ENCODE measurements around the gene FAM81B. TPM values are rescaled to one million over a fixed set of nuclear protein-coding genes. Genes with fewer than 3 reads are reported as not detected.

FAM81B gene
- total RNA-seq, 2 donors from 2014 or later, result 1.3 TPM; not detected in 1

- intact Hi-C loops (cut with DNase I), result no loop called here
- H3K27me3 ChIP-seq, result no peaks in the 10 kb centered on the region
- no peaks in the 10 kb centered on the region for H3K9me3 ChIP-seq
- WGBS, 2 donors, result 83 to 87% methylated on average over 1 of the region's 1 CpG
- no peak overlapping the region for H3K27ac ChIP-seq
- no peak for DNase-seq
- H3K4me1 ChIP-seq, result no peaks in the 10 kb centered on the region
- ATAC-seq, result no peak
- no peak overlapping the region for H3K4me3 ChIP-seq
- no peaks in the 10 kb centered on the region for H3K36me3 ChIP-seq (replicated peaks in 1 of 2; ENCODE audit: insufficient read depth in 1 of 2, low read depth in 2 of 2)
- no peak for TF ChIP-seq POLR2A (IDR thresholded peaks at IDR 0.05)
- TF ChIP-seq, protein P1, sequence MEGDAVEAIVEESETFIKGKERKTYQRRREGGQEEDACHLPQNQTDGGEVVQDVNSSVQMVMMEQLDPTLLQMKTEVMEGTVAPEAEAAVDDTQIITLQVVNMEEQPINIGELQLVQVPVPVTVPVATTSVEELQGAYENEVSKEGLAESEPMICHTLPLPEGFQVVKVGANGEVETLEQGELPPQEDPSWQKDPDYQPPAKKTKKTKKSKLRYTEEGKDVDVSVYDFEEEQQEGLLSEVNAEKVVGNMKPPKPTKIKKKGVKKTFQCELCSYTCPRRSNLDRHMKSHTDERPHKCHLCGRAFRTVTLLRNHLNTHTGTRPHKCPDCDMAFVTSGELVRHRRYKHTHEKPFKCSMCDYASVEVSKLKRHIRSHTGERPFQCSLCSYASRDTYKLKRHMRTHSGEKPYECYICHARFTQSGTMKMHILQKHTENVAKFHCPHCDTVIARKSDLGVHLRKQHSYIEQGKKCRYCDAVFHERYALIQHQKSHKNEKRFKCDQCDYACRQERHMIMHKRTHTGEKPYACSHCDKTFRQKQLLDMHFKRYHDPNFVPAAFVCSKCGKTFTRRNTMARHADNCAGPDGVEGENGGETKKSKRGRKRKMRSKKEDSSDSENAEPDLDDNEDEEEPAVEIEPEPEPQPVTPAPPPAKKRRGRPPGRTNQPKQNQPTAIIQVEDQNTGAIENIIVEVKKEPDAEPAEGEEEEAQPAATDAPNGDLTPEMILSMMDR (IDR thresholded peaks at IDR 0.05), result no peak
Observed at GRCh38 chr5:95424526-95424925, 33.4 kb downstream of the FAM81B start.

GRCh38 chr5:95426227-95426626 lies 35.1 kb downstream of the FAM81B start:
- Histone ChIP-seq H3K4me3 (no peak overlapping the region), H3K36me3 (replicated peaks in 1 of 2; ENCODE audit: insufficient read depth in 1 of 2, low read depth in 2 of 2) (no peaks in the 10 kb centered on the region), H3K4me1 (no peaks in the 10 kb centered on the region), H3K27me3 (no peaks in the 10 kb centered on the region), H3K9me3 (no peaks in the 10 kb centered on the region), H3K27ac (no peak overlapping the region)
- intact Hi-C loops (cut with DNase I), result no loop called here
- WGBS, 2 donors, result 49 to 69% methylated on average over 5 of the region's 5 CpGs
- ATAC-seq (no peak), DNase-seq (no peak)
- TF ChIP-seq, protein P1 (IDR thresholded peaks at IDR 0.05), result no peak
- TF ChIP-seq POLR2A (IDR thresholded peaks at IDR 0.05), result no peak

DNA sequence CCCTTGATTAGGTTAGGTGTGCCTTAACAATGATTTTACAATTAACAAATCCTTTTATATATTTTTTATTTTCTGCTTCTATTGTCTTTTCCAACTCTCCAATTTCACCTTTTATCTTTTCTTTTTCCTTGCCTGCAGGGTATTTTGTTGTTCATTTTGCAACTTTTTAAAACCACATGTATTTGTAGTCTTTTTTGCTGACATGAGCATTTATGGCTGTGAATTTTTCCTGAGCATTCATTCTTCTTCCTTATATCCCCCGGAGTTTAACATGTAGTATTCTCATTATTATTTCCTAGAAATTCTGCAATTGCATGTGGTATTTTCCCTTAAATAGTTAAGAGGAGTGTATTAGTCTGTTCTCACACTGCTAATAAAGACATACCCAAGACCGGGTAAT lies 41.6 kb downstream of the FAM81B start:
- H3K36me3 ChIP-seq (replicated peaks in 1 of 2; ENCODE audit: insufficient read depth in 1 of 2, low read depth in 2 of 2), result no peaks in the 10 kb centered on the region
- H3K4me1 ChIP-seq, result no peaks in the 10 kb centered on the region
- DNase-seq (no peak), ATAC-seq (no peak)
- no peak overlapping the region for H3K4me3 ChIP-seq
- TF ChIP-seq, protein P1 (IDR thresholded peaks at IDR 0.05), result no peak
- TF ChIP-seq POLR2A (IDR thresholded peaks at IDR 0.05), result no peak
- H3K27ac ChIP-seq, result no peak overlapping the region
- H3K9me3 ChIP-seq, result no peaks in the 10 kb centered on the region
- H3K27me3 ChIP-seq, result no peaks in the 10 kb centered on the region
- 89 to 91% methylated on average over 2 of the region's 2 CpGs for WGBS, 2 donors
- intact Hi-C loops (cut with DNase I), result no loop called here

GRCh38 chr5:95439801-95440493 lies 48.8 kb downstream of the FAM81B start:
- 42 to 46% methylated on average over 6 of the region's 6 CpGs for WGBS, 2 donors
- Histone ChIP-seq H3K9me3 (no peaks in the 10 kb centered on the region), H3K27ac (no peak overlapping the region), H3K4me3 (no peak overlapping the region), H3K27me3 (no peaks in the 10 kb centered on the region), H3K4me1 (no peaks in the 10 kb centered on the region), H3K36me3 (replicated peaks in 1 of 2; ENCODE audit: insufficient read depth in 1 of 2, low read depth in 2 of 2) (no peaks in the 10 kb centered on the region)
- no peak for ATAC-seq
- TF ChIP-seq POLR2A (IDR thresholded peaks at IDR 0.05), result no peak
- TF ChIP-seq, protein P1 (IDR thresholded peaks at IDR 0.05), result no peak
- intact Hi-C loops (cut with DNase I), result no loop called here
- no peak for DNase-seq

- Histone ChIP-seq H3K9me3 (no peaks in the 10 kb centered on the region), H3K27ac (no peak overlapping the region), H3K36me3 (replicated peaks in 1 of 2; ENCODE audit: insufficient read depth in 1 of 2, low read depth in 2 of 2) (no peaks in the 10 kb centered on the region), H3K27me3 (no peaks in the 10 kb centered on the region), H3K4me3 (no peak overlapping the region), H3K4me1 (no peaks in the 10 kb centered on the region)
- 37 to 49% methylated on average over 10 of the region's 10 CpGs for WGBS, 2 donors
- no peak for DNase-seq
- TF ChIP-seq POLR2A (IDR thresholded peaks at IDR 0.05), result no peak
- TF ChIP-seq, protein P1 (IDR thresholded peaks at IDR 0.05), result no peak
- ATAC-seq, result no peak
- intact Hi-C loops (cut with DNase I), result no loop called here
Observed at GRCh38 chr5:95440825-95441224, 49.7 kb downstream of the FAM81B start.
